Measurements from ENCODE around the gene CIAO1.
"Not testable (repeated sequence)": the region's sequence is repeated elsewhere in the genome, so short reads cannot be mapped to it uniquely, and the experiment has no call there.

The CIAO1 gene

DNA sequence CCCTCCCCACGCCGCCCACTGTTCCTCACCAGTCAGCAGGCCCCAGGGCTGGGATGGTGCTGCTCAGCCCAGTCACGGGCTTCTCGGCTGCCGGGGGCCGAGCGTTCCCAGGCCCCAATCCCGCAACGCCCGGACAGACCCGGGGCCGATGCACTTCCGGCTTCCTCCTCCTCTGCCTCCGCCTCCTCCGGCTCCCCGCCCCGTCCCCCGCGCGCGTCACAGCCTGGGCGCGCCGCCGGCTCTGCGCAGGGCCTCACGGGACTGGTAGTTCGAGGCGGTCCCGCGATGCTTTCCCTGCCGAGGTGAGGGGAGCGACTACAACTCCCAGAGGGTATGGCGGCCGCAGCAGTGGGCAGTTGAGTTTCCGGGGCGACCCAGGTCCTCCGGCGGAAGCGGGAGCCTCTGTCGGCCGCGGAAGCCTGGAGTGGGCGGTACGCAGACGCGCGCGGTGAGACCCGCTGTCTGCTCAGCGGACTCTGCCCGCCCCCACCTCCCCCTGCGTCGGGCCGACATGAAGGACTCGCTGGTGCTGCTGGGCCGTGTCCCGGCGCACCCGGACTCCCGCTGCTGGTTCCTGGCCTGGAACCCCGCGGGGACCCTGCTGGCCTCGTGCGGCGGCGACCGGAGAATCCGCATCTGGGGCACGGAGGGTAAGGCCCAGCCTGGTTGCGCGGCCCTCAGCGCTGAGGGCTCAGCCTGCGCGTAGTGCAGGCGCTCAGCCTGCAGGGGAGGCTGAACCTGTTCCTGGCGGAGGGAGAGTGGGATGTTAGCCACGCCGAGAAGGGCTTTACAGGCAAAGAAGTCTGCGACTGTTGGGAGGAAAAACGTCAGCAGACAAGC, at the start of gene CIAO1, which contains the start of gene TMEM127:
TSS of gene CIAO1 (plus strand) at position 386 of the 840 bp plus-strand sequence. CDS start at position 512, 126 bp downstream.
TSS of gene TMEM127 (minus strand) at position 158 of the 840 bp plus-strand sequence. CDS start 616 bp downstream, outside the sequence.
- DNase-seq (ENCODE audit: low read depth, low spot score), result peak; percentile 89

DNA sequence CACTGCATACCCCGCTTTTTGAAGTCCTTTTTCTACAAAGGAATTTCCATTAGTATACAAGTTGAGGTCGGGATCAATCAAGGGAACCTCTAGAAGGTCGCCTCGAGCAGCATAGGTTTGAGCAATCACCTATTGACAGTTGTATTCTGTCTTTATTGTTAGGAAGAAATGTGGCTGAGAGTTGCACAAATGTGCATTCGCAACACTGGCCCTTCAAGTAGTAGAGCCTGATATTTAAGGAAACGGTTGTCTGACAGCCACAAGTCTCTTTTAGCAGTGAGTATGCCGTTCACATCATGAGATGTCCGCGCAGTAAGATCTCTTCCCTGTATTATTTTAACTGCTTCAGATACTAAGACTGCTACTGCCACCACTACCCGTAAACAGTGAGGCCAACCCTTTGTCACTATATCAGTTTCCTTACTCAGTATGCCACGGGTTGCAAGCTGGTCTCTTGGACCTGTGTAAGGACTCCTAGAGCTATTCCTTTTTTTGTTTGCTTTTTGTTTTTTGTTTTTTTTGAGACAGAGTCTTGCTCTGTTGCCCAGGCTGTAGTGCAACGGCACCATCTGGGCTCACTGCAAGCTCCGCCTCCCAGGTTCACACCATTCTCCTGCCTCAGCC, 47.4 kb upstream of the CIAO1 start:
- DNase-seq (ENCODE audit: low read depth, low spot score), result no peak

GRCh38 chr2:96219959-96220358, 46.1 kb upstream of the CIAO1 start:
- DNase-seq (ENCODE audit: low read depth, low spot score), result not testable (repeated sequence)

- DNase-seq (ENCODE audit: low read depth, low spot score), result not testable (repeated sequence)
These were observed 44.9 kb upstream of the CIAO1 start for GRCh38 chr2:96221106-96221505.

GRCh38 chr2:96225016-96225533, 41.0 kb upstream of the CIAO1 start:
- DNase-seq (ENCODE audit: low read depth, low spot score), result no peak

GRCh38 chr2:96231316-96231715, 34.7 kb upstream of the CIAO1 start:
- DNase-seq (ENCODE audit: low read depth, low spot score), result no peak

DNA sequence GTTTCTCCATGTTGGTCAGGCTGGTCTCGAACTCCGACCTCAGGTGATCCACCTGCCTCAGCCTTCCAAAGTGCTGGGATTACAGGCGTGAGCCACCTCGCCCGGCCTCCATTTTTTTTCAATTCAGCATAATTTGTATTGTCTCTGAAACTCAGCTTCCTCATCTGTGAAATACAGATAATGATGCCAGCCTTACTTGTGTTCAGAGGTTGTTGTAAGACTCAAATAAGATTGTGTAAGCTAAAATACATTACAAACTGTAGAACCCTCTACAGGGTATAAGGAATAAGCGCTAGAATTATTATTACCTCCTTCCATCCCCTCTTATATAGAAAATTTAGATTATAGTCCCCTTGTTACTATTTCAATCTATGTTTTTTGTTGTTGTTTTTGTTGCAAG, 32.6 kb upstream of the CIAO1 start:
- DNase-seq (ENCODE audit: low read depth, low spot score), result no peak

DNA sequence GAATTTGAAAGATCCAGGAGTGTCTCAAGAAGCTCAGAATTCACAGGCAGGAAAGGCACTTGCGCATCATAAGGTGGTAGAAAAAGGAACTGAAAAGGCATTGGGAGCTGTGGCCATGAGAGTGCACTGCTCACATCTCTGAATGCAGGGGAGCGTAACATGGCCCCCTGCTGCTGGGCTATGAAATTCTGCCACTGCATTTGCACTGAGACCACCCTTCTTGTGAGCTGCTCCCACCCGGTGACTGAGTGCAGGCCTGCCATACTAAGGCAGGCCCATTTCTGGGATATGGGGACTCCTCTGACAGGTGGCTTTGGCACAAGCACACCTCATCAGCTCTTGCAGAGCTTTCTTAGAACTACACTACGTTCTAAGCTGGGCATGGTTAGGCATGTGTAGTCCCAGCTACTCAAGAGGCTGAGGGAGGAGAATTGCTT, 32.1 kb upstream of the CIAO1 start:
- no peak for DNase-seq (ENCODE audit: low read depth, low spot score)

DNA sequence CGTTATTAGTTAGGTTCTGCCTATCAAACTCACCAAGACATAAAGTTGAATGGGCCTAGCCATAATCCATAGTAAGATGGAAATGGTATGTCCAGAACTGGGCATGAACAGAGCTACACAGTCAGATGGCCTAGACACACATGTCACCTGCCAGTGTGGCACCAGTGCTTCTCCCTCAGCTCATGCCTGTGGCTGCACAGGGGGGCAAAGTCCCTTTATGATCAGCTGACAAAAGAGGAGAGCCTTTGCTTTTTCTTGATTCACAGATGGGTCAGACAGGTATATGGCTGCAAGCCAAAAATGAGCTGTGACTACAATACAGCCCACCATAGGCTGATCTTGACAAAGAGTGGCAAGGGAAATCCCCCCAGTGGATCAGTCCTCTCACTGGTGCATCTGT, 29.1 kb upstream of the CIAO1 start:
- DNase-seq (ENCODE audit: low read depth, low spot score), result no peak

DNA sequence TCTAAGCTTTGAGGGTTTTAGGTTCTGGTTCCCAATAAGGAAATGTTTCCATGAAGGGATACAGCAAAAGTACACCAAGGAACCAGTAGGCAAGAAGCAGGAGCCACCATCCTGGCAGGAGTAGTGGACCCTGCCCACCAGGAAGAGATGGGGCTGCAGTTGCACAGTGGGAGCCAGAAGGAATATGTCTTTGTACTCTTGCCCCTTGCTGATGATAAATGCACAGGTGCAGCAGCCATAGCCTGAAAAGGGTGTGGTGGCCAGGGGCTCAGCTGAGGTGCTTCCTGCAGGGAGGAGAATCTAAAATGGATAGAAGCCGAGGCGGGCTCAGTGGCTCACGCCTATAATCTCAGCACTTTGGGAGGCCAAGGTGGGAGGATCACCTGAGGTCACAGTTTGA, 27.8 kb upstream of the CIAO1 start:
- DNase-seq (ENCODE audit: low read depth, low spot score), result no peak

DNA sequence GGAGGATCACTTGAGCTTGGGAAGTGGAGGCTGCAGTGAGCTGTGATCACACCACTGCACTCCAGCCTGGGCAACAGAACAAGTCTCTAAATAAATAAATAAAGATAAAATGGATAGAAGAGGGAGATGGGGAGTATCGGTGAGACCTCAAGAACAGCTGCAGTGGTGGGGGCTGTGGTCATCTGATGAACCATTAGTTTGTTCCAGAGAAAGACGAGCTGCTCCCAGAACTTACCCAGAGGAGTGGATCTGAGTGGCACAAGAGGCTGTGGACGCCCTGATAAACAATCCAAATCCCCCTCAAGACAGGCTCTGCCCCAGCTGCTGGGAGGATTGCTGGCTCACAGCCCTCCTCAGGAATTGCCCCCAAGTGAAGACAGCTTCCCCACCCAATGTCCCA, 26.9 kb upstream of the CIAO1 start:
- no peak for DNase-seq (ENCODE audit: low read depth, low spot score)

DNA sequence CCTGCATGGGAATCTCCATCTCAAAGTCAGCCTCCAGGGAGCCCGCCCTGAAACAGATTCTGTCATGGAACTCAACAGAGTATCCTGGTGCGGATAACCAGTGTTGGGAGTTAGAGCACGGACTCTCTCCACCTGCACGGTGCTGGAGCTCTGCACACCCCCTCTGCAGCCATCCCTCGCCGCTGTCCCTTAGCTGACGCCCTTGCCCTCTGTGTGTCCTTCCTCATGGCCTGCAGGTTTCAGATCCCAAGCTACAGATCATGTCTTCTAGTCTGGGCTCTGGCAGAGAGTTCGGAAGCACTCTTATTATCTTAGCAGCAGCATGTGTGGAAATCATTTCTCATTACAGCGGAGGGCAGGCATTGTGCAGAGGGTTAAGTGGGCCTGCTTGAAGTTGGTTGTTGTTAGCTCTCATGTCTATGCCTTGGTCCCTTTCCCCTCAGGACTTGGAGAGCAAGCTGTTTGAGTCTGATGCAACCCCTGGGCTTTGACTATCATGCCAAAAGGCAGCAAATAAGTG, 26.2 kb upstream of the CIAO1 start:
- DNase-seq (ENCODE audit: low read depth, low spot score), result no peak

GRCh38 chr2:96240341-96241038, 25.5 kb upstream of the CIAO1 start:
- DNase-seq (ENCODE audit: low read depth, low spot score), result no peak

GRCh38 chr2:96241227-96241626, 24.8 kb upstream of the CIAO1 start:
- no peak for DNase-seq (ENCODE audit: low read depth, low spot score)

DNA sequence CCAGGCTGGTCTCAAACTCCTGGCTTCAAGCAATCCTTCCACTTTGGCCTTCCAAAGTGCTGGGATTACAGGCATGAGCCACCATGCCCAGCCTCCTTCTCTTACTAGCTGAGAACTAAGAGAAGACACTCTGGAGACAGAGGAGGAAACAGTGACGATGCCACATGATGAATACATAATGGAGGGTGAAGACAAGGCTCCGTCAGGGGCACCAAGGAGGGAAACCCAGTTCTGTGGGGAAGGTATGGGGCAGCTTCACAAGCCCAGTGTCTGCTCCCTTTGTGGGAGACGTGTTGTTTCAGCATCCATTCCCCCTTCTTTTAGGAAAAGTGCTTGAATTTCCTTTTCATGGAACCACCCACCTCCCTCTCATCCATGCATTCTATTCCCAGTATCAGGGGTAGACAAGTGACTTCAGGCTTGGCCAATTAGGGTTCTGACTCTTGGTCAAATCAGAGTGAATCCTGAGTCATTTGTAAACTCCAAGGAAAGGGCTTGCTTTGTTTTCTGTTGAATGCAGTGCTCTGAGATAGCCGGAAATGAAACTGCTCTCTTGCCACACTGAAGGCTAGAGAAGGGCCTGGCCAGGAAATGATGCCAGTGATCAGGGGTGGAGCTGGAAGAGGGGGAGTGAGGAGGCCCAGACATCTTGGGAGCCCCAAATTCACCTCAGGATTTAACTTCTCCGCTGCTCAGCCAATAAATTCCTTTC, 24.0 kb upstream of the CIAO1 start:
- DNase-seq (ENCODE audit: low read depth, low spot score), result no peak

DNA sequence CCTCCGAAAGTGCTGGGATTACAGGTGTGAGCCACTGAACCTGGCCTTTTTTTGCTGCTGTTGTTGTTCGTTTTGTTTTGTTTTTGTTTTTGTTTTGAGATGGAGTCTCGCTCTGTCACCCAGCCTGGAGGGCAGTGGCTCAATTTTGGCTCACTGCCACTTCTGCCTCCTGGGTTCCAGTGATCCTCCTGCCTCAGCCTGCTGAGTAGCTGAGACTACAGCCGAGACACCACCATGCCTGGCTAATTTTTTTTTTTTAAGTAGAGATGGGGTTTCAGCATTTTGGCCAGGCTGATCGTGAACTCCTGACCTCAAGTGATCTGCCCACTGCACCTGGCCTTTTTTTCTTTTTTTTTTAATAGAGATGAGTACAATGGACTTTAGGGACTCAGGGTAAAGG, 22.2 kb upstream of the CIAO1 start:
- DNase-seq (ENCODE audit: low read depth, low spot score), result no peak

- no peak for DNase-seq (ENCODE audit: low read depth, low spot score)
These were observed 20.2 kb upstream of the CIAO1 start for GRCh38 chr2:96245609-96246390.

DNA sequence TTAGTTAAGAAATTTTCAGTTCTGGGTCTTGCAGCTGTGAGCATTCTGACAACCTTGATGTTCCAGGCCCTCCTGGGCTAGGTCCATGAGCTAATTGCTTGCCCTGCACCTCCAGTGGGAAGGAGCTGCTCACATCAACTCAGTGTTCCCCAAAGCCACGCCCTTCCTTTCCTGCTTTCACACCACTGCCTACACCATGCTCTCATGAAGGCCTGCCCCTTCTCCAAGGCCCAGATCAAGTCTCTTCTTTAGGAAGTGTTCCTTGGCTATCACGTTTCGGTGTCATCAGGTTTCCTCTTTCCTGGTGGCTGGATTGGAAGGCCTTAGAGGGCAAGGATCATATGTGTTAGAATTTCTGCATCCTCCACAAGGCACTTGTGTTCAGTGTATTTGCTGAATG, 19.0 kb upstream of the CIAO1 start:
- DNase-seq (ENCODE audit: low read depth, low spot score), result no peak

DNA sequence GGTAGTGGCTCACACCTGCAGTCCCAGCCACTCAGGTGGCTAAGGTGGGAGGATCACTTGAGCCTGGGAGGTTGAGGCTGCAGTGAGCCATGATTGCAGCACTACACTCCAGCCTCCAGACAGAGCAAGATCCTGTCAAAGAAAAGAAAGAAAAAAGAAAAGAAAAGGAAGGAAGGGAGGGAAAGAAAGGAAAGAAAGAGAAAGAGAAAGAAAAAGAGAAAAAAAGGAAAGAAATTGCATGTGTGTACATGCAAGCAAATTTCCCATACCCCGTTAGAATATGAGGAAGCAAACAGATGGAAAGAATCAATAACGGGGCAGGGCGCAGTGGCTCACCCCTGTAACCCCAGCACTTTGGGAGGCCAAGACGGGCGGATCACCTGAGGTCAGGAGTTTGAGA, 18.1 kb upstream of the CIAO1 start:
- DNase-seq (ENCODE audit: low read depth, low spot score), result no peak

DNA sequence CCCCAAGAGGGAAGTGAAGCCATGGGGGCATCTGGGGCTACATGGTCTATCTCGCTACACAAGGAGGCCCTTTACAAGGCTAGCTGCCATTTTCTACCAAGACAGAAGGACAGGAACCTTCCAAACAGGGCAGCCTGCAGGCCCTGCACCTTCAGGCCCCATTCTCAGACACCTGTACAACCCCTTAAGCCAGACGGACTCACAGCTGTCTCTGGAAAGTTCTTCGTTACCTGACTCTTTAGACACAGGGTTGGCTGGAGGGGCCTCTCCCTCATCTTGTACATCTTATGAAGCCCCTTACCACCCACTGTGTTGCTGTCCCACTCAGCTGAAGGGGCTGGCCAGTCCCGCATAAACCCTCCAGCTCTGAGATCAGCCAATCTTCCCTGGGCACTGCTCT, 17.4 kb upstream of the CIAO1 start:
- no peak for DNase-seq (ENCODE audit: low read depth, low spot score)
